ENCODE results near the gene RELL1. TPM values are rescaled to one million over a fixed set of nuclear protein-coding genes. Genes with fewer than 3 reads are reported as not detected.

The RELL1 gene
- total and polyA plus RNA-seq, 2 donors (not counting 1 experiment from before 2014, with no cell fraction given) = 0.64 to 3.2 TPM

DNA sequence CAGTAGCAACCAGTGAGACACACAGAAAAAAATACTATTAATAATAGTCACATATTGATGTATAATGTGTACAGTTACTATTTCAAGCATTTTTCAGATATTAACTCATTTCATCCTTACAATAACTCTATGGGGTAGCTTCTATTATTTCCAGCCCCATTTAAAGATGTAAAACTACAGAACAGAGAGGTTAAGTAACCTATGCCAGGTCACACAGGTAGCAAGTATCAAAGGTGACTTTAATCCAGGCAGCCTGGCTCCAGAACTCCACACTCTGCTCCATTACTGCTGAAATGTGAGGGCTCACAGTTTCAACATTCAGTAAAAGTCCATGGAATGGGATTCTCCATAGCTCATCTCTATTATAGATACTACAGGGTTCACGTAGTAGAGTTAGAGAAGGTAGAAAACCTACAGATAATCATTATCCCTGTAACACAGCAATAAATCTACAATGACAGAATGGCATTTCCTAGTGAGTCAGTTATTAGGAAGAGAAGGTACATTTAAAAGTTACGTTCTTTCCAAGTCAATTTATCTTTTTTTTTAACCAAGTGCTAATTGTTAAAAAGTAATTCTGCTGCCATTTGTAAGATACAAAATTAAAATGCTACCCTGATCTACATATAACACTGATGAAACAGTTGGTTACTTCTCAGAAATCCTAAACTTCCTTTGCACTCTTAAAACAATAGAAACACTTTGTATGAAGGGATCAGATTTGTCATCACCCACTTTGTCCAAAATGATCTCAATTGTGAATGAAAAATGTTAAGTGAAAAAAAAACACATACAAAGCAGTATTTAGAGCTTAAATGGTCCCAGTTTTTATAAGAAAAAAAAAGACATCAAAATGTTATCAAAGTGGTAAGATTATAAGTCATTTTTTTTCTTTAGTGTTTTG lies 18.7 kb downstream of the RELL1 start:
- no peaks in the 10 kb centered on the region for H3K27me3 ChIP-seq (replicated peaks in 1 of 4; ENCODE audit: control extremely low read depth in 1 of 4, control insufficient read depth in 3 of 4, insufficient read depth in 4 of 4, low read length in 3 of 4)
- no peaks in the 10 kb centered on the region for H3K9me3 Mint-ChIP-seq (ENCODE audit: insufficient read depth)
- no peak overlapping the region for H3K4me3 ChIP-seq (ENCODE audit: control extremely low read depth in 1 of 5, extremely low read depth in 1 of 5, insufficient read depth in 1 of 5, low read depth in 2 of 5, low read length in 4 of 5)
- TF ChIP-seq, protein P1, sequence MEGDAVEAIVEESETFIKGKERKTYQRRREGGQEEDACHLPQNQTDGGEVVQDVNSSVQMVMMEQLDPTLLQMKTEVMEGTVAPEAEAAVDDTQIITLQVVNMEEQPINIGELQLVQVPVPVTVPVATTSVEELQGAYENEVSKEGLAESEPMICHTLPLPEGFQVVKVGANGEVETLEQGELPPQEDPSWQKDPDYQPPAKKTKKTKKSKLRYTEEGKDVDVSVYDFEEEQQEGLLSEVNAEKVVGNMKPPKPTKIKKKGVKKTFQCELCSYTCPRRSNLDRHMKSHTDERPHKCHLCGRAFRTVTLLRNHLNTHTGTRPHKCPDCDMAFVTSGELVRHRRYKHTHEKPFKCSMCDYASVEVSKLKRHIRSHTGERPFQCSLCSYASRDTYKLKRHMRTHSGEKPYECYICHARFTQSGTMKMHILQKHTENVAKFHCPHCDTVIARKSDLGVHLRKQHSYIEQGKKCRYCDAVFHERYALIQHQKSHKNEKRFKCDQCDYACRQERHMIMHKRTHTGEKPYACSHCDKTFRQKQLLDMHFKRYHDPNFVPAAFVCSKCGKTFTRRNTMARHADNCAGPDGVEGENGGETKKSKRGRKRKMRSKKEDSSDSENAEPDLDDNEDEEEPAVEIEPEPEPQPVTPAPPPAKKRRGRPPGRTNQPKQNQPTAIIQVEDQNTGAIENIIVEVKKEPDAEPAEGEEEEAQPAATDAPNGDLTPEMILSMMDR (IDR thresholded peaks at IDR 0.05) = no peak
- TF ChIP-seq EZH2 (IDR thresholded peaks at IDR 0.05; ENCODE audit: borderline replicate concordance, insufficient read depth, low read depth, low read length, poor library complexity, severe bottlenecking) = no peak
- ChIA-PET POLR2A (no interaction called here), CTCF (no interaction called here)
- no CpG with 5 or more reads among the region's 2 CpGs for WGBS (ENCODE audit: insufficient coverage)
- H3K27me3 Mint-ChIP-seq = no peaks in the 10 kb centered on the region
- no peak overlapping the region for H3K27ac Mint-ChIP-seq
- no peak overlapping the region for H2AFZ ChIP-seq (ENCODE audit: insufficient read depth, low read depth, low read length, poor library complexity, severe bottlenecking)
- H3K4me3 Mint-ChIP-seq = no peak overlapping the region
- H3K4me2 ChIP-seq (replicated peaks; ENCODE audit: low read depth, low read length, poor library complexity, severe bottlenecking) = no peak overlapping the region
- no peaks in the 10 kb centered on the region for H3K4me1 Mint-ChIP-seq
- no peaks in the 10 kb centered on the region for H4K20me1 ChIP-seq (ENCODE audit: control insufficient read depth, insufficient read depth, low read length, poor library complexity, severe bottlenecking)
- DNase-seq (no peak), ATAC-seq (ENCODE audit: low read depth) (no peak)
- no peaks in the 10 kb centered on the region for H3K9me3 ChIP-seq (ENCODE audit: control extremely low read depth in 1 of 3, control insufficient read depth in 2 of 3, insufficient read depth in 1 of 3, low read length in 2 of 3)
- H3K4me1 ChIP-seq (ENCODE audit: control insufficient read depth in 2 of 2, insufficient read depth in 2 of 2, low read length in 2 of 2) = no peaks in the 10 kb centered on the region
- no peak overlapping the region for H3K9ac ChIP-seq (ENCODE audit: low read length)
- H3K27ac ChIP-seq (ENCODE audit: low read length in 2 of 2) = no peak overlapping the region
- peaks cover 5% of the 10 kb centered on the region for H3K79me2 ChIP-seq (ENCODE audit: control insufficient read depth, insufficient read depth, low read length)
- intact Hi-C loops (cut with micrococcal nuclease) = no loop called here
- H3K36me3 ChIP-seq (replicated peaks in 1 of 2; ENCODE audit: control extremely low read depth in 1 of 2, control insufficient read depth in 1 of 2, extremely low read depth in 1 of 2, insufficient read depth in 2 of 2, low read length in 1 of 2) = peaks cover 0 to 1% of the 10 kb centered on the region in 2 experiments

DNA sequence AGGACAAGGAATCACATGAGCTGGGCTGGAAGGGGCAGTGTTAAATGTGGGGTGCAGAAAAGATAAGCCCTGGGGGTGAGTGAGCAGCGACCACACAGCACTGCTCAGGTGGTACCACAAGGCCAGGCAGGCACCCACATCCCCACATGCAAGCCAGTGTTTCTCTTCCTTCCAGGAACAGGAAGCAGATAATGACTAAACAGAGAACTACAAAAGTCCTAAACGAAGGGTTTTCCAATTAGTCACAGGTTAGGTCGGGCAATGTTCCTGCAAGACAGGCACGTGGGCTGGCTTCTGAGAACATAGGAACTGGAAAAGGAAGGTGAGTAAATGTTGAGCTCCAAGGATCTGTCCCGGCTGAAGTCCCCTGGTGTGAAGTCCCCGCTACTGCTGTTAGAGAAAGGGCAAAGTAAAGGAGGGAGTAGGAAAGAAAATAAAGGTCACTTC lies 19.5 kb downstream of the RELL1 start:
- Mint-ChIP-seq H3K27ac (no peak overlapping the region), H3K4me3 (no peak overlapping the region), H3K27me3 (peaks cover under 1% of the 10 kb centered on the region), H3K9me3 (ENCODE audit: insufficient read depth) (no peaks in the 10 kb centered on the region), H3K4me1 (peaks cover 3% of the 10 kb centered on the region)
- CTCF ChIA-PET = interaction anchor here (0.7 kb wide), 1 partner anchor 12 kb away, joined by 3 read pairs; no protein-coding TSS in a partner anchor
- peaks cover 0 to 1% of the 10 kb centered on the region in 2 experiments for H3K36me3 ChIP-seq (replicated peaks in 1 of 2; ENCODE audit: control extremely low read depth in 1 of 2, control insufficient read depth in 1 of 2, extremely low read depth in 1 of 2, insufficient read depth in 2 of 2, low read length in 1 of 2)
- no peak for DNase-seq
- H3K9me3 ChIP-seq (ENCODE audit: control extremely low read depth in 1 of 3, control insufficient read depth in 2 of 3, insufficient read depth in 1 of 3, low read length in 2 of 3) = no peaks in the 10 kb centered on the region
- H3K79me2 ChIP-seq (ENCODE audit: control insufficient read depth, insufficient read depth, low read length) = peaks cover 5% of the 10 kb centered on the region
- no peaks in the 10 kb centered on the region for H4K20me1 ChIP-seq (ENCODE audit: control insufficient read depth, insufficient read depth, low read length, poor library complexity, severe bottlenecking)
- intact Hi-C loops (cut with micrococcal nuclease) = no loop called here
- WGBS (ENCODE audit: insufficient coverage) = 53% methylated on average over 5 of the region's 6 CpGs
- H3K9ac ChIP-seq (ENCODE audit: low read length) = no peak overlapping the region
- no peak for TF ChIP-seq EZH2 (IDR thresholded peaks at IDR 0.05; ENCODE audit: borderline replicate concordance, insufficient read depth, low read depth, low read length, poor library complexity, severe bottlenecking)
- TF ChIP-seq, protein P1 (IDR thresholded peaks at IDR 0.05) = no peak
- no peak overlapping the region for H3K27ac ChIP-seq (ENCODE audit: low read length in 2 of 2)
- no peaks in the 10 kb centered on the region for H3K27me3 ChIP-seq (replicated peaks in 1 of 4; ENCODE audit: control extremely low read depth in 1 of 4, control insufficient read depth in 3 of 4, insufficient read depth in 4 of 4, low read length in 3 of 4)
- no peaks in the 10 kb centered on the region for H3K4me1 ChIP-seq (ENCODE audit: control insufficient read depth in 2 of 2, insufficient read depth in 2 of 2, low read length in 2 of 2)
- no peak overlapping the region for H3K4me2 ChIP-seq (replicated peaks; ENCODE audit: low read depth, low read length, poor library complexity, severe bottlenecking)
- no peak overlapping the region for H3K4me3 ChIP-seq (ENCODE audit: control extremely low read depth in 1 of 5, extremely low read depth in 1 of 5, insufficient read depth in 1 of 5, low read depth in 2 of 5, low read length in 4 of 5)
- H2AFZ ChIP-seq (ENCODE audit: insufficient read depth, low read depth, low read length, poor library complexity, severe bottlenecking) = no peak overlapping the region
- no peak for ATAC-seq (ENCODE audit: low read depth)
- POLR2A ChIA-PET = no interaction called here

Data from B cell (primary cell).